ENCODE data around the gene SCYGR2.

SCYGR2 gene

GRCh38 chr2:227617316-227618230 lies 18.9 kb downstream of the SCYGR2 start, which contains the start of gene SCYGR4:
SCYGR4 (plus strand) TSS chr2:227617498; CDS start chr2:227617498, 0 bp downstream.
- Mint-ChIP-seq H3K27ac (no peak within 1 kb of the TSS), H3K9me3 (no peaks in the 10 kb centered on the region), H3K27me3 (peaks cover 24% of the 10 kb centered on the region), H3K4me1 (no peaks in the 10 kb centered on the region), H3K36me3 (no peaks in the 10 kb centered on the region), H3K4me3 (no peak within 1 kb of the TSS)
- DNase-seq (ENCODE audit: low spot score in 2 of 2), result no peak
- no peak for ATAC-seq (ENCODE audit: low read depth)

GRCh38 chr2:227623226-227623625 lies 24.5 kb downstream of the SCYGR2 start:
- Mint-ChIP-seq H3K4me1 (no peaks in the 10 kb centered on the region), H3K9me3 (peaks cover 1% of the 10 kb centered on the region), H3K27me3 (peaks cover 12% of the 10 kb centered on the region), H3K27ac (no peak overlapping the region), H3K4me3 (no peak overlapping the region), H3K36me3 (no peaks in the 10 kb centered on the region)
- ATAC-seq (ENCODE audit: low read depth) (no peak), DNase-seq (ENCODE audit: low spot score in 2 of 2) (no peak)

GRCh38 chr2:227625420-227625819 lies 26.7 kb downstream of the SCYGR2 start:
- no peak overlapping the region for H3K4me3 Mint-ChIP-seq
- DNase-seq (ENCODE audit: low spot score in 2 of 2), result no peak
- H3K27ac Mint-ChIP-seq, result no peak overlapping the region
- peaks cover 1% of the 10 kb centered on the region for H3K9me3 Mint-ChIP-seq
- H3K27me3 Mint-ChIP-seq, result peaks cover 10% of the 10 kb centered on the region
- H3K4me1 Mint-ChIP-seq, result no peaks in the 10 kb centered on the region
- no peak for ATAC-seq (ENCODE audit: low read depth)
- no peaks in the 10 kb centered on the region for H3K36me3 Mint-ChIP-seq

GRCh38 chr2:227626580-227627151 lies 28.0 kb downstream of the SCYGR2 start:
- ATAC-seq (ENCODE audit: low read depth), result no peak
- no peak overlapping the region for H3K4me3 Mint-ChIP-seq
- no peak for DNase-seq (ENCODE audit: low spot score in 2 of 2)
- H3K9me3 Mint-ChIP-seq, result peaks cover 1% of the 10 kb centered on the region
- no peaks in the 10 kb centered on the region for H3K4me1 Mint-ChIP-seq
- no peak overlapping the region for H3K27ac Mint-ChIP-seq
- no peaks in the 10 kb centered on the region for H3K36me3 Mint-ChIP-seq
- H3K27me3 Mint-ChIP-seq, result peaks cover 7% of the 10 kb centered on the region

GRCh38 chr2:227627769-227628168 lies 29.1 kb downstream of the SCYGR2 start:
- no peaks in the 10 kb centered on the region for H3K4me1 Mint-ChIP-seq
- H3K36me3 Mint-ChIP-seq, result no peaks in the 10 kb centered on the region
- no peak overlapping the region for H3K27ac Mint-ChIP-seq
- ATAC-seq (ENCODE audit: low read depth) (peak; percentile 22), DNase-seq (ENCODE audit: low spot score in 2 of 2) (no peak)
- H3K27me3 Mint-ChIP-seq, result peaks cover 4% of the 10 kb centered on the region
- H3K9me3 Mint-ChIP-seq, result peaks cover under 1% of the 10 kb centered on the region
- H3K4me3 Mint-ChIP-seq, result no peak overlapping the region

- no peaks in the 10 kb centered on the region for H3K36me3 Mint-ChIP-seq
- H3K27ac Mint-ChIP-seq, result no peak overlapping the region
- H3K27me3 Mint-ChIP-seq, result peaks cover 3% of the 10 kb centered on the region
- DNase-seq (ENCODE audit: low spot score in 2 of 2), result no peak
- no peak for ATAC-seq (ENCODE audit: low read depth)
- no peaks in the 10 kb centered on the region for H3K9me3 Mint-ChIP-seq
- H3K4me3 Mint-ChIP-seq, result no peak overlapping the region
- H3K4me1 Mint-ChIP-seq, result no peaks in the 10 kb centered on the region
These were observed 30.7 kb downstream of the SCYGR2 start for GRCh38 chr2:227629435-227629834.

- DNase-seq (ENCODE audit: low spot score in 2 of 2), result no peak
- H3K4me3 Mint-ChIP-seq, result no peak overlapping the region
- no peaks in the 10 kb centered on the region for H3K9me3 Mint-ChIP-seq
- no peaks in the 10 kb centered on the region for H3K4me1 Mint-ChIP-seq
- H3K36me3 Mint-ChIP-seq, result no peaks in the 10 kb centered on the region
- H3K27me3 Mint-ChIP-seq, result peaks cover 2% of the 10 kb centered on the region
- ATAC-seq (ENCODE audit: low read depth), result no peak
- H3K27ac Mint-ChIP-seq, result no peak overlapping the region
These were observed 31.6 kb downstream of the SCYGR2 start for GRCh38 chr2:227630322-227630721.

GRCh38 chr2:227632827-227633226 lies 34.1 kb downstream of the SCYGR2 start:
- peaks cover 2% of the 10 kb centered on the region for H3K27me3 Mint-ChIP-seq
- H3K4me3 Mint-ChIP-seq, result no peak overlapping the region
- no peaks in the 10 kb centered on the region for H3K36me3 Mint-ChIP-seq
- ATAC-seq (ENCODE audit: low read depth) (no peak), DNase-seq (ENCODE audit: low spot score in 2 of 2) (no peak)
- H3K4me1 Mint-ChIP-seq, result no peaks in the 10 kb centered on the region
- H3K27ac Mint-ChIP-seq, result no peak overlapping the region
- H3K9me3 Mint-ChIP-seq, result no peaks in the 10 kb centered on the region

GRCh38 chr2:227634201-227634600 lies 35.5 kb downstream of the SCYGR2 start:
- ATAC-seq (ENCODE audit: low read depth) (no peak), DNase-seq (ENCODE audit: low spot score in 2 of 2) (no peak)
- Mint-ChIP-seq H3K4me1 (no peaks in the 10 kb centered on the region), H3K27me3 (peaks cover 2% of the 10 kb centered on the region), H3K9me3 (no peaks in the 10 kb centered on the region), H3K36me3 (no peaks in the 10 kb centered on the region), H3K4me3 (no peak overlapping the region), H3K27ac (no peak overlapping the region)

- Mint-ChIP-seq H3K27me3 (peaks cover 3% of the 10 kb centered on the region), H3K27ac (no peak overlapping the region), H3K4me1 (no peaks in the 10 kb centered on the region), H3K9me3 (no peaks in the 10 kb centered on the region), H3K4me3 (no peak overlapping the region), H3K36me3 (no peaks in the 10 kb centered on the region)
- no peak for ATAC-seq (ENCODE audit: low read depth)
- no peak for DNase-seq (ENCODE audit: low spot score in 2 of 2)
These were observed 44.0 kb downstream of the SCYGR2 start for GRCh38 chr2:227642656-227643055.

GRCh38 chr2:227643990-227644551 lies 45.4 kb downstream of the SCYGR2 start:
- H3K36me3 Mint-ChIP-seq, result no peaks in the 10 kb centered on the region
- no peaks in the 10 kb centered on the region for H3K4me1 Mint-ChIP-seq
- DNase-seq (ENCODE audit: low spot score in 2 of 2) (no peak), ATAC-seq (ENCODE audit: low read depth) (no peak)
- no peak overlapping the region for H3K27ac Mint-ChIP-seq
- H3K4me3 Mint-ChIP-seq, result no peak overlapping the region
- H3K9me3 Mint-ChIP-seq, result no peaks in the 10 kb centered on the region
- H3K27me3 Mint-ChIP-seq, result peaks cover 6% of the 10 kb centered on the region
